ENCODE results near the gene ADAMTS1.
"Not testable (repeated sequence)": the region's sequence is repeated elsewhere in the genome, so short reads cannot be mapped to it uniquely, and the experiment has no call there.

ADAMTS1 gene
- total RNA-seq = 0 to 0.20 (median 0) reads per million in 18 experiments

DNA sequence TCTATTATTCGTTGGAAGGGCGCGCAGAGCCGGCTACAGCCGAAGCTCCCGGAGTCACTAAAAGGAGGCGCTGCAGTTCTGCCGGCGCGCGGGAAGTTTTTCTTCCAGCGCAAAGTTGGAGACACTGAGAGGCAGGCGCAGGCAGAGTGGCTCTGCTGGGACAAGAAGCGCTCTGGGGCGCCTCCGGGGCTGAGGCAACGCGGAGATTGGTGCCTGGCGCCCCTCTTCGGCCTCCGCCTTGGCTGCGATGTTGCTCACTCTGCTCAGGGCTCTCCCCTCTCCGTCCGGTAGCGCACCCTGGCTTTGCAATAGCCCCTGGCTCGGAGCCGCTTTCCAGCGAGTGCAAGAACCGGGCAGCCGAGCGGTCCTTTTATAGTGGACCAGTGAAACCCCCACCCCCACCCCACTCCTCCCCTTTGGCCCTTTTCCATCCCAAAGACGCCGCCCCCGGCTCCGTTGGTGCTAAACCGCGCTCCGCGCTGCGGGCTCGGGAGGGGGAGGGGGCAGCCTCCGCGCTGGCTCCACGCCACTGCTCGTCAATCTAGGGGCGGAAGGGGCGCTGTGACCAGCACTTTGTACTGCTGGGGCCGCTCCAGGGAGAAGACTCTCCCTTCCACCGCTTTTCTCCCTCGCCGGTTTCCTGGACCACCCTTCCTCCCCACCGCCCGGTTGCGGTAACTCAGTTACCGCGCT is at the start of gene ADAMTS1:
TSS of gene ADAMTS1 (minus strand) at position 344 of the 693 bp plus-strand sequence. CDS start 455 bp downstream, outside the sequence.
- DNase-seq = no peak

DNA sequence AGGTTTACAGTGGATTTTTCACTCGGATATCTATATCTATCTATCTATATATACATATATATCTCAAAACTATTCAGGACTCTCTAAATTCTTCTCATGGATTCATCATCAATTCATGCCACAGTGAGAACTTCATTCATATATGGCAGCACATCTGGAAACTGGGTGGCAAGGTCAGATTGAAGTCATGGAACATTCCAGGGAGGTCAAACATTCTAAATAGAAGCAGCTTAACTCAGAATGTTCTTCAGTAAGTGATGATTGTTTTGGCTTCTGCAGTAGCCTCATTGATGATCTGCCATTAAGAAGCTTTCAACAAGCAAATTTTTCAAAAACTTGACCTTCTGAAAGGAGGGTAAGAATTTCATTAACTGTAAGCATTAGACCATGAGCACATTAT is 46.9 kb upstream of the ADAMTS1 start:
- no peak for DNase-seq

DNA sequence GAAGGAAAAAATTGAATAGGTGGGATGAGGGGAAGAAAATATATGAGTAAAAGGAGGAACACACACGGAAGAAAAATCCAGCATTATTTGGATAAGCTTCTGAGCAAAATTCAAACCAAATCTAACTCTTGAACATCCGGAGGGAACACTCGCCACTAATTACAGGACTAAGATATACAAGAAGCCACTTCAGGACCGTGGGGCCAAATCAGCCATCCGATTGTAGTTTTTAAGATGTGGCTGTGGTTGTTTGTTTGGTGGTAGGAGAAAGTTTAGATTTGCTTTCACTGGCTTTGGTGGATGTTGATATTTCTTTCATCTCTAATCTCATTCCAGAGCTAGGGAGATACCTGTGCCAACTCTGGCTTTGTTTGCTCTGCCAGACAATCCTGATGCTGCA is 43.7 kb upstream of the ADAMTS1 start:
- no peak for DNase-seq

DNA sequence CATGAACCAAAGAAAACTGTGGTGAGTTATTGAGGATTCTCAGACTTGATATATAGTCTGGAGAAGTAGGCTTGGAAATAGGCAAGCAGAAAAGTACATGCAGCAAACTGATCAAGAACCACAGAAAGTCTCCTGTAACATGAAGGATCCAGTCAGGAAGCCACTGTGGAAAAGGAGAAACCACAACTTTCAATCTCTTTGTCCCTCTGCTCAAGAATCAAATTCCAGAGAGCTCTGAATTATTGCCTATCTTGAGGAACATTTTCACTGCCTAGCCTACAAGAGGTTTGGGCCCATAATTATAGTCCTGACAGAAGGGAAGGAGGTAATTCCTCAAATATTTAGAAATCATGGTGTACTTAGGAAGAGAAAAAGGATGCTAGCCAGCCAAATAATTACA is 43.0 kb upstream of the ADAMTS1 start:
- no peak for DNase-seq

DNA sequence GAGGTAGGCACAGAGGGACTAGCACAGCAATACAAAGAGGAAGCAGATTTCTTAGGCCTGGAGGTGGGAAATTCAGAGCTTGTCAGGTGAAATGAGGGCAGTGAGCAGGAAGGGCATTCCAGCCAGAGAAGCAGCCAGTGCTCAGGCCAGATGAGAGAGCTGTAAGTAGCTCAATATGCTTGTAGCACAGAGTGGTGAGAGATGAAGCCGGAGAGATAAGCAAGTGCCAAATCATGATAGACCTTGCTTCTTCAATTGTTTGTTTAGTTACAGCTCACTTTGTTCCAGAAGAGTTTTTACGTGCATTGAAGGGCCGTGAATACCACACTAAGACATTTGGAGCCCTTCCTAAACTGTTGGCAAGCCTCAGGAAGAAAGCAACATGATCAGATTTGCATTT is 42.0 kb upstream of the ADAMTS1 start:
- no peak for DNase-seq

DNA sequence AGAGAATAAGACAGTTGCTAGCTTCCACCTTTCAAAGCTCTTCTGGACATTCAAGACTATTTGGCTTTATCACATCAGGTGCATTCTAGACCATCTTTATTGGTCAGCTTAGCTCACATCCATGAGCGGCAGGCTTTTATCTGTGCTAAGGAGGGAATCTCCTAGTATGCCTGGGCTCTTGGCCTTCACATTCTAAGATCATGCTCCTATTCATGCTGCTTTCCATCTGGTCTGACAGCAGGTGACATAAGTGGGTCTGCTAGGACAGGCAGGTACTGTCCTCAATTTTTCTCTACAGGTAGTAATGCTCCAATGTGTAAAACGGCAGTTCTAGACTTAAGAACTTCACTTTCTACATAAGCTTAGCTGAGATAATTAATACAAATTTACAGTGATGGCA is 39.2 kb upstream of the ADAMTS1 start:
- DNase-seq = no peak

DNA sequence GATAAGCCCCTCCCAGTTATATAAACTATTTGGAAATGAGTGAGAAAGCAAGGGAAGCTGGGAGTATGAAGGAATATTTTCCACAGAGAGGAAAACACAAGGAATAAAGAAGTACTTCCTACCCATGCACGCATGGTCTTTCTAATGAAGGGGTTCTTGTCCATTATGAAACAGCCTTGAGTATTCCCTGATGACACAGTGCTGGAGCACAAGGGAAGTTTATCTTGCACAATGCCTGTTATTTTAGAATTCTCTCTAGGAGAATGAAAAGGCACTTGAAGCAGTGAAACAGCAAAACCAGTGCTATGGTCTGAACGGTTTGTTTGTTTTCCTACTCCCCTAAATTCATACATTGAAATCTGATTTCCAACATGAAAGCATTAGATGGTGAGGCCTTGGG is 38.6 kb upstream of the ADAMTS1 start:
- DNase-seq = no peak

DNA sequence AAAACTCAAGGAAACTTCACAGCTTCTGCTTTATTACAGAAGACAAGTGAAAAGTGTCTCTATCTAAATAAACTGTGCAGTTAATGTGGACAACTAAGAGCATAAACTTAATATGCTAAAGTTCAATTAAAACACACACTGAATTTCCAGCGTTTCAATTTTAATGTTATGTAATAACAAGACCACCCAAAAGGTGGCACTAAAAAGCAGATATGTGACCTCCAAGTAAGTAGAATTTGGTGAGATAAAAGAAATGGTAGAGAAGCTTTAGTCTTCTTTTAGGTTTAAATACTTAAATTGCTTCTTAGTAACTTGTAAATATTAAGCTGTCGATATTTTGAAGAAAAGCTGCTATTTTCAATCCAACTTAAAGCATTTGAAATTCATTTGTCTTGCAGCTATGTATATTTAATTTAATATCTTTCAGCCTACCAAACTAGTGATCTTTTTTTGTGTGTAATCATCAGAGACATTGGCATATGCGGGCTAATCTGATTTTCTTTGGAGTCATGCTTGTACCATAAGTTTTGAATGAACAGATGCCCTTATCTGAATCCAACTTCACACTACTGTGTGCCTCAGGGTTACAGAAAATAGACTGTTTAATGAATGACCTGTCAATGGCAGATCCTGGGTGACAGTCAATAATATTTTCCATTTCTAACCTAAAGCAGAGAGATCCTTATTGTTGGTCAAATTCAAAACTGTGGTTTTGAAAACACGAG is 36.5 kb upstream of the ADAMTS1 start:
- DNase-seq = peak in 1 of 2 donors; percentile 11

DNA sequence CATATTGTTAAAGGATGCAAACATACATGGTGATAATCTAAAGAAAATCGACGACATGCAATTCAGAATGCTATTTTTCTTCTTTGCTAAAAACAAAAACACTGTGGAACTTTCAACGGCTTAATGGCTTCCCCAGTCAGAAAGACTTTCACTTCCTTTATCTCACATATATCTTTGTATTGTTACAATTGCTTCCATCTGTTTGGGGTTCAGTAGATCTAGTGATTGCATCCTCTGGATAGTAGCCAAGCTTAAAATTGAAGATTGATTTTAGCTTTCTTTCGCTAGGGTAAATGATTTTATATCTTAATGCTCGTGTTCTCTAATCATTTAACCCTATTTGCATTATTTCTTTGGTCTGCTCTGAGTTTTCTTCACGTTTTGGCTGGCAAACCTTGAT is 31.8 kb upstream of the ADAMTS1 start:
- no peak for DNase-seq

DNA sequence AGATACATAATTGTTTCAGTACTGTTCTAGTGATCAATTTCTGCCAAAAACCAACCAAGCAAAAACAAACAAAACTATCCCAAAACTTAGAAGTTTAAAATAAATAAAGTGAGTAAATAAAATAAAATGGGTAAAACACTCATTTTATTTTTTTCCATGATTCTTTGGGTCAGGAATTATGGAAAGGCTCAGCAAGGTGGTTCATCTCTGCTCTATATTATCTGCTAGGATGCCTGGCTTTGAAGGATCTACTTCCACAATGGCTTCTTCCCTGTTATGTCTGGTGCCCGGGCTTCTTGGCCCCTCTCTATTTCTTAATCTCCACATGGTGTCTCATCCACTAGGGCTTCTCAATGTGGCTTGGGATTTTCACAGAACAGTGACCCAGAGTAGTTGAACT is 29.1 kb upstream of the ADAMTS1 start:
- DNase-seq = no peak

DNA sequence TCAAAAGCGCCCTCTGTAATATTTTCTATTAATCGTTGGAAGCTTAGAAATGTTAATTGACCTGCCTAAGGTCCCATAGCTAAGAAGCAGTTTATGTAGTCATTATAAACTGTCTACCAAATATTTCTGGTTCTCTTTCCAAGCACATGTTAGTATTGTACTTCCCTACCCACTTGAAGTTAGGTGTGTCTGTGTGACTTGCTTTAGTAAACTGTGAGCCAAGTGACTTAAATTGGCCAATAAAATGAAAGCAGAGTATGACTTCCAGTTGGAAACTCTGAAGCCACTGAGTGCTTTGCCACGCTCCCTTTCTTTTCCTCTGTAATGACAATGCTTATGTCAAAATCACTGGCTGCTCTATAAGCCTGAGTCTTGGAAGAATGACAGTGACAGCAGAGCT is 20.6 kb upstream of the ADAMTS1 start:
- DNase-seq = no peak

DNA sequence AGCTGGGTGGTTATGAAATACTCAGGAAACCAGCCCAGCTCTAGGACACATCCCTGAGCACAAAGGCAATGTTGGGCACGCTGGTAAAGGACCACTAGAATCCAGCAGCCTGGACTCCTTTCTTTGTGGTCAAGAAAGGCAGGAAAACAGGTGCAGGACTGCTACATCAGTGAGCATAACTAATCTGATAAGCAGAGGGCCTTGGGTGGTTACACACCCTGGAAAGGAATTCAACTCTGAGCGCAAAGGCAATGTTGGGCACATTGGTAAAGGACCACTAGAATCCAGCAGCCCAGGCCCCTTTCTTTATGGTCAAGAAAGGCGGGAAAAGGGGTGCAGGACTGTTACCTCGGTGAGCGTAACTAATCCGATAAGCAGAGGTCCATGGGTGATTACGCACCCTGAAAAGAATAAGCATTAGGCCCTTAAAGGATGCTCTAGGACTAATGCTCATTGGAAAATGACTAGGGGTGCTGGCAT is 11.7 kb upstream of the ADAMTS1 start:
- DNase-seq = not testable (repeated sequence)

DNA sequence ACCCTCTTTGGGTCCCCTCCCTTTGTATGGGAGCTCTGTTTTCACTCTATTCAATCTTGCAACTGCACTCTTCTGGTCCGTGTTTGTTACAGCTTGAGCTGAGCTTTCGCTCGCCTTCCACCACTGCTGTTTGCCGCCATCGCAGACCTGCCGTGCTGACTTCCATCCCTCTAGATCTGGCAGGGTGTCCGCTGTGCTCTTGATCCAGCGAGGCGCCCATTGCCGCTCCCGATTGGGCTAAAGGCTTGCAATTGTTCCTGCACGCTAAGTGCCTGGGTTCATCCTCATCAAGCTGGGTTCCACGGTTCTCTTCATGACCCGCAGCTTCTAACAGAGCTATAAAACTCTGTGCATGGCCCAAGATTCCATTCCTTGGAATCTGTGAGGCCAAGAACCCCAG is 9.5 kb upstream of the ADAMTS1 start:
- not testable (repeated sequence) for DNase-seq

DNA sequence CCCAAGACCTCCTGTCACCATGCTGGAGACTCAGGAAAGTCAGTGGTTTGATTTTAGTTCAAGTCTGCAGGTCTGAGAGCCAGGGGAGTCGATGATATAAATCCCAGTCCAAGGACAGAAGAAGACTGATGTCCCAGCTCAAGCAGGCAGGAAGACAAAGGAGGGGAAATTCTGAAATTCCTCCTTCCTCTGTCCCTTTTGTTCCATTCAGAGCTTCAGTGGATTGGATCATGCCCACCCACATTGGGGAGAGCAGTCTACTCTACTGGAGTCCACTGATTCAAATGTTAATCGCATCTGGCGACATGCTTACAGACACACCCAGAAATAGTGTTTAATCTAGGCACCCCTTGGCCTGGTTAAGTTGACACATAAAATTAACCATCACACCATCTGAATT is 7.2 kb upstream of the ADAMTS1 start:
- DNase-seq = no peak

DNA sequence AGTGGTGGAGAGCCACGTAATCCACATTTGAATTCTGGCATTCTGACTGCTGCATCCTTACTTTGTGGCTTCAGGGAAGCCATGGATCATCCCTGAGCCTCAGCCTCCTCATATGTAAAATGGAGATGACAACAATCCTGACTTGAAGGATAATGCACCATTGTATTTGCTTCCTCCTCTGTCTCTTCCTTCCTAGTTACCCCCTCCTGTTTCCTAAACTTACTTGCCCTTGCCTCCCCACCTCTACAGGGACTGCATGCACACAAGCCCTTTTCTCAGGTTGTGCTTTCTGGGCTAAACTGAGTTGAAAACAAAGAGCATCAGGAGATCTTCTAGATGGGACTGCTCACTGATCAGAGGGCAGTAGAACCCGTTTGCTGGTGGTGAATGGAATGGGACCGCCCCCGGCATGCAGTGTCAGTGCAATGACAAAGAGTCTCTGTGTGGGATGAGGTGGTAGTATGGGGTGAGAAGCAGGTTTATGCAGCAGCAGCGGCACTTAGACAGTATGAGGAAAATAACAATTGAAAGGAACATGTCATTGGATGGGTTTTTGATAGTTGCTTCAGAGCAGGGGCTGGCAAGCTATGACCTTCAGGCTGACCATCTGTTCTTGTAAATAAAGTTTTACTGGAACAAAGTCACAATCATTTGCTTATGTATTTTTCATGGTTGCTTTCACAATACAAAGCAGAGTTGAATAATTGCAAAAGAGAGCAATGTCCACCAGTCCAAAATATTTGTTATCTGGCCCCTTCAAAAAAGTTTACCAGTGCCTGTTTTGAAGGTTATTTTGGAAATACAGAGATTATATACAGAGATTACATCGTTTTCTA is 6.1 kb upstream of the ADAMTS1 start:
- DNase-seq = no peak

DNA sequence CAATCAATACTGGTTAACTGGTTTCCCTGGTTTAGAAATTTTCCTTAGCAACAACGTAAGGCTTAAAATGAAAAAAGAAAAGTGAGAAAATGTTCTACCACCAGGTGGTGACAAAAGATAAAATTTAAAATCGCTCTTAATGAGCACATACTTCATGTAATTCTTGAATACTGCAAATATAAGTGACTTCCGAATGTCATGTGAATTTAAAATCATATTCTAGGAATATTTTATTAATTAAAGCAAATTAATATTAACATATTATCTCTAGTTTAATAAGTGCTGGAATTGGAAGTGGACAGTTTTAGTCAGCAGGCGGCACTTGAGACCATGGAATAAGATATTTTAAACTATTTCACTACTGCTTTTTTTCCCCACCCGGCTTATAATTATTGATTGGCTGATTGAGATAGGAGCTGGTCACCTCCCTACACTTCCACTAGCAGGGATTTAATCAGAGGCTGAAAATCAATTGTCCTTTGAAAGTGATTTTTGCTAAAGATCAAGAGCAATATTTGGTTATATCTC is 5.0 kb upstream of the ADAMTS1 start:
- DNase-seq = peak; percentile 19 to 72

DNA sequence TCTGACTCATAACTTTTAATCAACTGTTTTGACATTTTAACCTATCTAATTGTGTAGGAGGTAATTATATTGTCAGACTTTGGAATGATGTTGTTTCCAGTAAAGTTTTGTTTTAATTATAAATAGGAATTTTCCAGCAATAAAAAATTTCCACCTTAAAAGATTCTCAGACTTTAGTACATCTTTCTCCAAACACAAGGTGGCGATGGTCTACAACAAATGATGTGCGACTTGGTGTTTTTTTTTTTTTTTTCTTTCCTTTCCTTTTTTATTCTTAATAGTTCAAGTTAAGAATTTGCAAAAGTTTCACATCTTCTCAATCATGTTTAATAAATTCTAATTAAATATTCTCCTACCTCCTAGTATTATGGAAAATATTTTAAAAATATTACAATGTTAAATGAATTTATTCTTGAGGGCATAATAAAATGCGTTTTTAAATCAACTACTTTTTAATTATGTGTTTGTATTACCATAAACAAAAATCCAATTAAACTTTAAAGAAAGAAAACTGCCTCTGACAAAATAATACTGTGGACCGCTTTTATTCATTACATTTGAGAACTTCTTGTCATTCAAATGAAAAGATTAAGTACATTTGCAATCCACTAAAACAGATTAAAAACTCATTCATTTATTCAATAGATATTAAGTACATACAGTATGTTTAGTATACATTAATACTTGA is 4.4 kb upstream of the ADAMTS1 start:
- DNase-seq = peak; percentile 51 to 62

DNA sequence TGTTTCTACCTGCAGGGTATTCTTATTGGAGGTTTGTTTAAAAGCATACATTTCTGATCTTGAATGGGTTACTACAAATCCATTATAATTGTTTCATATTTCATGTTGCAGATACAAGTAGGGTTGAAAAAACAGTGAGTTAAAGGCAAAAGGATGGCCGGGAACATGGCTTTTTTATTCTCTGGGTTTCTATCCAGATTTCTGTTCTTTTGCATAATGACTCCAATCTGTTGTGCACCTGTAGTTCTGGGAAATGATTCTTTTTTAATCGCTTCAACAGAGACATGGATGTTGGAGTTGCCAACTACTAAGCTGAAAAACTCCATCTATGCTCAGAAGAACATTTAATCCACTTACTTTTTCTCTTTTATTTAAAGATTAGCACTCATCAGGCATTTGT is 2.7 kb upstream of the ADAMTS1 start:
- no peak for DNase-seq

DNA sequence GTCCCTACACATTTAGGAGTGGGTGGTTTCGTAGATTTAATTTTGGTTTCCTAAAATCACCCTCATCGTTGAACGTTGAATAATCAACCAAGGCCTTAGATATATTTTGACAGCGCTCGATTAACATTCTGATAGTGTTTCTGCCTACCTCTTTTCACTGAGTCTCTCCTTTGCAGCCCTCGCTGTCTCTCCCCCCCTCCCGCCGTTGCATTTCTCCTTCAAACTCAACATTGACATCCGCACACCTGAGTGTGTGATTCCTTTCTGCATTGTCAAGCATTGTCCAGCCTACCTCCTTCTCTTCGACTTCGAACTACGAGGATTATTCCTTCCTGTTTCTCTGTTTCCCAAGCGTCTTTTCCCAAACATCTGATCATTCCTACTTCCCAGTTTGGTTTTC is 1.8 kb upstream of the ADAMTS1 start:
- DNase-seq = no peak

DNA sequence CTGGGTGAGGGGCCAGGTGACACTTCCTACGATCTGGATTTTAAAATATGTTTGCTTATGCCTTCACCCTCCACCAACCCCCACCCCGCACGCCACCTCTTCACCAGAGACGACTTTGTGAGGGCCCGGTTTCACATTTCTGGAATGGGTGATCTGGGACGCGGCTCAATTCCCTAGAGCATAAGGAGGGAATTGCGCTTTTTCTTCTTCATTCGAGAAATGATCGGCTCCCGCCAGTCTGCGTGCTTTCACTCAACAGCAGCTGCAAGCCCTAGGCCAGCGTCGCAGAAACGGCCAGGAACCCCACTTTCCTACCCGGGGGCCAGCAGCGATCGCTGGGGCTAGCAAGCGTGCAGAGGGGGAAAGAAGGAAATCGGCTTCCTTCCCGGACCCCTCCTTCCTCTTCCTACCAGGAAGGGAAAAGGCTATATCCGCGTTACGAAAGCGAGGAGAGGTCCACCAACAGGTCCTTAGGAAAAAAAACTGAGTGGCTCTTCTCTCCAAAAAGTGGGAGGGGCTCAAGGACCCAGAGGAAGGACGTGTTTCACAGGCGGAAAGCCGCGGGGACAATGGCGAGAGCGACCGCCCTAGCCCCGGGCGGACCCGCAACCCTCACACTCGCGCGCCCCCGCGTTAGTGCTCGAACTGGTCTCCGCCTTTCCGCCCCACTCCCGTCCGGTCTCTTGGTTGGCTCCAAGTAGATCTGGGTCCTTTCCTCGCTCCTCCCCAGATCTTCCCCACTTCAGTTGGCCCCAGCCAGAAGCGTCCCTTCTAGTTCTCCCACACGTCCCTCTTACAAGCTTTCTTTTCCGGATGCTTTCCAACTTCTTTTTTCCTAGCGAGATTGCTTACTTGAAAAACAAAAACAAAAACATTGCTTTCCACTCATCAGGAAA is 1.1 kb upstream of the ADAMTS1 start:
- no peak for DNase-seq

DNA sequence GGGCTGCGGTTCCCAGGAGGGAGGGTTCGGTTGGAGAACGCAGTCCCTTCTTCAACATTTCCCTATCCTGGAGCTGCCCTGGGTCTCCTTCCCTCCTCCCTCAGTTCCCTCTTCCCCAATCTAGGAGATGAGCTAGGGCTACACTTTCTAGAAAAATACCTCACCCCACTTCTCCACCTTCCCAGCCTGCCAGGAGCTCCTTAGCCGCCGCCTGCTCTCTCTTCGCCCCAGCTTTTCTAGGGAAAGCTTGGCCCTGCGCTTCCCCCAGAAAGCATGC is 488 bp upstream of the ADAMTS1 start:
- DNase-seq = no peak
